ENCODE data around the gene HELZ. TPM values are rescaled to one million over a fixed set of nuclear protein-coding genes. Genes with fewer than 3 reads are reported as not detected.

Gene HELZ
- total RNA-seq, 1 donor from 2014 or later: 39.1 TPM

- Mint-ChIP-seq H3K27ac (ENCODE audit: unreplicated experiment) (no peak overlapping the region), H3K36me3 (ENCODE audit: low read depth) (no peaks in the 10 kb centered on the region), H3K4me1 (peaks cover 3% of the 10 kb centered on the region), H3K4me3 (no peak overlapping the region), H3K9me3 (no peaks in the 10 kb centered on the region), H3K27me3 (ENCODE audit: low read depth) (no peaks in the 10 kb centered on the region)
- TF ChIP-seq CTCF (conservative IDR thresholded peaks at IDR 0.05): no peak
- no peak for DNase-seq (ENCODE audit: low read depth, low spot score)
These were observed 111.8 kb downstream of the HELZ start for GRCh38 chr17:67133161-67133560.

GRCh38 chr17:67132366-67132765 lies 112.6 kb downstream of the HELZ start:
- no peak for DNase-seq (ENCODE audit: low read depth, low spot score)
- Mint-ChIP-seq H3K27ac (ENCODE audit: unreplicated experiment) (no peak overlapping the region), H3K27me3 (ENCODE audit: low read depth) (no peaks in the 10 kb centered on the region), H3K4me1 (peaks cover 3% of the 10 kb centered on the region), H3K4me3 (no peak overlapping the region), H3K9me3 (no peaks in the 10 kb centered on the region), H3K36me3 (ENCODE audit: low read depth) (no peaks in the 10 kb centered on the region)
- no peak for TF ChIP-seq CTCF (conservative IDR thresholded peaks at IDR 0.05)

DNA sequence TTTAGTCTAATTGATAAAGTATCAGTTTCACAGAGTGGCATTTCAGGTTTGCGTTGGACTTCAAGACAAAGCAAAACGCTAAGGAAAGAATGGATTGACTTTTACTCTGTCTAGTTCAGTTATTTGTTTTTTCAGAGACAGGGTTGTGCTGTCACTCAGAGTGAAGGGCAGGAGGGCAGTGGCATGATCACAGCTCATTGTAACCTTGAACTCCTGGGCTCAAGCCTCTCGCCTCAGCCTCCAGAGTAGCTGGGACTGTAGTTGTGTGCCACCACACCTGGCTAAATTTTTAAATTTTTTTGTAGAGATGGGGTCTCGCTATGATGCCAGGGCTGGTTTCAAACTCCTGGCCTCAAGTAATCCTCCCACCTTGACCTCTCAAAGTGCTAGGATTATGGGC lies 114.2 kb downstream of the HELZ start:
- no peak for TF ChIP-seq CTCF (conservative IDR thresholded peaks at IDR 0.05)
- H3K27ac Mint-ChIP-seq (ENCODE audit: unreplicated experiment): no peak overlapping the region
- peaks cover 3% of the 10 kb centered on the region for H3K4me1 Mint-ChIP-seq
- no peaks in the 10 kb centered on the region for H3K9me3 Mint-ChIP-seq
- DNase-seq (ENCODE audit: low read depth, low spot score): no peak
- H3K36me3 Mint-ChIP-seq (ENCODE audit: low read depth): no peaks in the 10 kb centered on the region
- H3K27me3 Mint-ChIP-seq (ENCODE audit: low read depth): no peaks in the 10 kb centered on the region
- no peak overlapping the region for H3K4me3 Mint-ChIP-seq

DNA sequence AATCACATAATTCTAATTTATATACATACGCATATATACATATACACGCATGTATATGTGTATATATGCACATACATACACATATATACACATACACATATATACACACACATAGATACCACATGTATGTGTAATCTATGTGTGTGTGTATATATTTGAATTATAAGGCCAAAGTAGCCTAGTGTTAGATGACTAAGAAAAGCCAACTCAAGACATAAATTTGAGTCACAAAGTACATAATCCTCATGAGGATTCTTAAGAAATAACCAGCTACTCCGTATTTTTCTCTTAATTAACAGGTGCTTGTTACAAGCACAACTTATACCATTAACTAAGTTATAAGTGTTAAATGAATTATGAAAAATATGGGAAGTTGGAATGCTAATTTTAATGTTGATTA lies 115.7 kb downstream of the HELZ start:
- TF ChIP-seq CTCF (conservative IDR thresholded peaks at IDR 0.05): no peak
- Mint-ChIP-seq H3K4me3 (no peak overlapping the region), H3K27ac (ENCODE audit: unreplicated experiment) (no peak overlapping the region), H3K4me1 (peaks cover 3% of the 10 kb centered on the region), H3K9me3 (no peaks in the 10 kb centered on the region), H3K36me3 (ENCODE audit: low read depth) (no peaks in the 10 kb centered on the region), H3K27me3 (ENCODE audit: low read depth) (no peaks in the 10 kb centered on the region)
- no peak for DNase-seq (ENCODE audit: low read depth, low spot score)

DNA sequence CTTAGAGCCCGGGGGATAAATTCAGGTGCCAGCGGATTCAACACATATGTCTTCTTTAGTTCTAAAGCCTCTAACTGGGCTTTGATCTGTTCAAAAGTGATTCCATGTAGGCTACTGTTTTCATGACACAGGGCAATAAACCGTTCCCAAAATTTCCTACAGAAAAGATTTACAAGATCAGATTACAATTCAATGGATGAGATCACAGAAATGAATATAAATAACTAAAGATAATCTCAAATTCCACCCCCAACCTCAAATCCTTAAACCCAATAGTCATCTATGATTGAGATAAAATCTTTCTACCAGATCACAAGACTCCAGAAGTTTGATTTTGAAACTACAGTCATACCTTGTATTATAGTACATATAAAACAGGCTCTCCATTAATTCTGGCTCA lies 116.3 kb downstream of the HELZ start:
- H3K4me1 Mint-ChIP-seq: peaks cover 3% of the 10 kb centered on the region
- no peak overlapping the region for H3K27ac Mint-ChIP-seq (ENCODE audit: unreplicated experiment)
- TF ChIP-seq CTCF (conservative IDR thresholded peaks at IDR 0.05): no peak

DNA sequence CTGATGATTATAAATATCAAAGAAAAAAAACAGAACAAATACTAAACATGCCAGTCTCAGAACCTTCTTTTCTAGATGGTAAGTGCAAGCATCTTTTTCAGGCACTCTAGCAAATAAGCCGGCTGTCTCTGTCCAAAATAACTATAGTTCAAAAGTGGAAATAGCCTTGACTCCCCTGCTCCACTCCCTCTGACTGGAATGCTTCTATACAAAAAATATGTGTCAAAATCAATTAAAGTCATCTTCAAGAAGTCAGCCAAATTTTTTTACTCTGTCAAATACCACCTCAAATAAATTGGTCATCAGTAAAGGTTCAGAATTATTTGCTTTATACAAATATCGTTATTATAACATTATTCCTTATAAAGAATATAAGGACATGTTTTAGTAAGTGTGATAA lies 117.1 kb downstream of the HELZ start:
- Mint-ChIP-seq H3K27ac (ENCODE audit: unreplicated experiment) (no peak overlapping the region), H3K9me3 (no peaks in the 10 kb centered on the region)

More for the DNA sequence above, 116.3 kb downstream of the HELZ start:
- no peak overlapping the region for H3K4me3 Mint-ChIP-seq
- H3K36me3 Mint-ChIP-seq (ENCODE audit: low read depth): no peaks in the 10 kb centered on the region
- no peak for DNase-seq (ENCODE audit: low read depth, low spot score)
- no peaks in the 10 kb centered on the region for H3K9me3 Mint-ChIP-seq
- no peaks in the 10 kb centered on the region for H3K27me3 Mint-ChIP-seq (ENCODE audit: low read depth)

More for the DNA sequence above, 117.1 kb downstream of the HELZ start:
- TF ChIP-seq CTCF (conservative IDR thresholded peaks at IDR 0.05): no peak
- Mint-ChIP-seq H3K4me1 (peaks cover 3% of the 10 kb centered on the region), H3K4me3 (no peak overlapping the region), H3K36me3 (ENCODE audit: low read depth) (no peaks in the 10 kb centered on the region), H3K27me3 (ENCODE audit: low read depth) (no peaks in the 10 kb centered on the region)
- DNase-seq (ENCODE audit: low read depth, low spot score): no peak
